Inferior parietal cortex (tissue), 1 donor: ENCODE results near the gene CRLF3.
"Not testable (repeated sequence)": the region's sequence is repeated elsewhere in the genome, so short reads cannot be mapped to it uniquely, and the experiment has no call there.

Experiments
- DNase-seq: peaks from one replicate; pipeline ENCODE4 v3.0.0-alpha.2; 2016; ENCODE audit errors: extremely low spot score

Gene CRLF3

DNA sequence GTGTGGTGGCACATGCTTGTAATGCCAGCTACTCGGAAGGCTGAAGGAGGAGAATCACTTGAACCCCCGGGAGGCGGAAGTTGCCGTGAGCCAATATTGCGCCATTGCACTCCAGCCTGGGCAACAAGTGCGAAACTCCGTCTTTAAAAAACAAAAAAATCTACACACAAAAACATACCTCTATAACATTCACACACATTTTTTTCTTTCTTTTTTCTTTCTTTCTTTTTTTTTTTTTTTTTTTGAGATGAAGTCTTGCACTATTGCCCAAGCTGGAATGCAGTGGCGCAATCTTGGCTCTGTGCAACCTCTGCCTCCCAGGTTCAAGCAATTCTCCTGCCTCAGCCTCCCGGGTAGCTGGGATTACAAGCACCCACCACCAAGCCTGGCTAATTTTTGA, 9.6 kb downstream of the CRLF3 start:
- not testable (repeated sequence) for DNase-seq

- not testable (repeated sequence) for DNase-seq
These were observed 10.3 kb downstream of the CRLF3 start for GRCh38 chr17:30814236-30814635.

GRCh38 chr17:30812218-30813177, 12.0 kb downstream of the CRLF3 start:
- DNase-seq = no peak

GRCh38 chr17:30809867-30810266, 14.6 kb downstream of the CRLF3 start:
- no peak for DNase-seq

- DNase-seq = no peak
These were observed 15.7 kb downstream of the CRLF3 start for GRCh38 chr17:30808785-30809286.

GRCh38 chr17:30807896-30808295, 16.6 kb downstream of the CRLF3 start:
- no peak for DNase-seq

DNA sequence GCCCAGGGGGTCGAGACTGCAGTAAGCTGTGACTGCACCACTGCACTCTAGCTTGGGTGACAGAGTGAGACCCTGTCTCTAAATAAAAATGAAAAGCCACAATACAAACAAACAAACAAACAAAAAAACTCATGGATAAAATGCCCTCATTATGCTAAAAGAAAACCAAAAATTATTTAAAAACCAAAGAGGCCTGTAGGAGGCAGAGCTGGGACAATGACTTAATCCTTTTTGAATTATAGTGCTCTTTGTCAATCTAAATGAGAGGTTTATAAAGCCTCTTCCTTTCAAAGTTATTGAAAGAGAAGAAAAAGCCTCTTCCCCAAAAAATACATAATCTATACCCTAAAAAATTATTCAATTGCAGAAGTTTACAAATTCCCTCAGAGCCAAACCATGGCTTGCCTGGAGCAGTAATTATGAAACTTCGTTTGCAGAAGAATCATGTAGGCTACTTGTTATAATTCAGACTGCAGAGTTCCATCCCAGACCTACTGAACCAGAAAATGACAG, 18.5 kb downstream of the CRLF3 start:
- no peak for DNase-seq

DNA sequence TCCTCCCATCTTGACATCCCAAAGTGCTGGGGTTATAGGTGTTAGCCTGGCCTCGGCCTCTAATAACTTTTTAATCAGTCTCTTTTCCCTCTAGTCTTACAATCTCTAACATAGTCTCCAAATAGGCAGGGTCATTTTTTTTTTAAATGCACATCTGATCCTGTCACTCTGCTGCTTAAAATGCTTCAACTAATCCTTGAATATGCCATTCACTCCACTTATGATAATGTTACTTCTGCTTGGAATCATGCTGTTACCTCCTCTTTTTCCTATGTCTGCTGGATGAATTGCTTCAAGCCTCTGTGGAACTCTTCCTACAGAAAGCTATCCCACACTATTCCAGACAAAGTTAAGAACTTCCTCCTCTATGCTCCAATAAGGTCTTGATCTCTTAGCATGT, 22.8 kb downstream of the CRLF3 start:
- no peak for DNase-seq

DNA sequence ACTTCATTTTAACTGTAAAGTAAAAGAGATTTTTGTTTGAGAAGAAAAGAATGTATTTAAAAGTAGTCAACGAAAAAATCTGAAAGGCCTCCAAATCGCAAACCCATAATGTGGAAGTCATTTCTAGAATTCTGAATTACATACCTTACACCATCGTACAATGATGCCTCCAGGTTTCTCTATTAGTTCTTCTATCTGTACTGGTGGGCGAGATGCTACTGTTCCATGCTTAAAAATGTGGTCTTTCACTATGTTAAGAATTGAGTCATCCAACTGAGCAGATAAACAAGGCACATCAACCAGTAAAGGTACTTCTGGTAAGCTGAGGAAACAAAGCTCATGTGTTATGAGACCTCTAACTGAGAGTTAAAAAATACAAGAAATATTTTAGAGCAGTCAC, 28.5 kb downstream of the CRLF3 start:
- no peak for DNase-seq

- DNase-seq = no peak
These were observed 30.1 kb downstream of the CRLF3 start for GRCh38 chr17:30794372-30794771.

GRCh38 chr17:30793282-30793977, 31.1 kb downstream of the CRLF3 start:
- DNase-seq = no peak

GRCh38 chr17:30790279-30790678, 34.2 kb downstream of the CRLF3 start:
- no peak for DNase-seq

- DNase-seq = no peak
These were observed 35.6 kb downstream of the CRLF3 start for GRCh38 chr17:30788918-30789317.

DNA sequence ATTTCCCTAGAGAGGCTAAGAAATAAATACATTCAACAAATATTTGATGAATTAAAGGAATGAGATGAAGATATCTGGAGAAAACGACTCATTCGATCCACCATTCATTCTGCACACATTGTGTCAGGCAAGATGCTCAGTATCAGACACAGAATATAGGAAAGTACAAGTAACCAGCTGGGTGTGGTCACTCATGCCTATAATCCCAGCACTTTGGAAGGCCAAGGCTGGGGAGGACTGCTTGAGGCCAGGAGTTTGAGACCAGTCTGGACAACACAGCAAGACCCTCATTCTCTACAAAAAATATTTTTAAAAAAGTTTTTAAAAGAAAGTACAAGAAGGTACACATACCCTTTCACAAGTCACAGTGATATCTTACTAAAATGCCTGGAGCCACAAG, 42.3 kb downstream of the CRLF3 start:
- no peak for DNase-seq

DNA sequence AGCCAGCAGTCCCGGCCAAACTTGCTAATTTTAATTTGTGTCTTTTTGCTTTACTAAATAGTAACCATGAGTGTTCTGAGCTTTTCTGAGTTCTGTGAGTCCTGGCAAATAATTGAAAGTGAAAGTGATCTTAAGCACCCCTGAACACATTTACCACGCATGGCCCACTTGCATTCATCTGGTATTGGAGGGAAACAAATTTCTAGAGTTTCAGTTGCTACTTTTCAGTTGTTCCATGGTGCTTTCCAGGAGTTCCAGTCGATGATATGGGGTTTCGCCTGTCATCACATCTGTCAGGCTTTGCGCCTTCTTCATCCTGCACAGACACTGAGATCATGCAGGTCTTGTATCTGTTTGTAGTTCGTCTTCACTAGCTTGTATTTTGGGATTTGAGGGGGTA, 44.1 kb downstream of the CRLF3 start:
- DNase-seq = no peak

DNA sequence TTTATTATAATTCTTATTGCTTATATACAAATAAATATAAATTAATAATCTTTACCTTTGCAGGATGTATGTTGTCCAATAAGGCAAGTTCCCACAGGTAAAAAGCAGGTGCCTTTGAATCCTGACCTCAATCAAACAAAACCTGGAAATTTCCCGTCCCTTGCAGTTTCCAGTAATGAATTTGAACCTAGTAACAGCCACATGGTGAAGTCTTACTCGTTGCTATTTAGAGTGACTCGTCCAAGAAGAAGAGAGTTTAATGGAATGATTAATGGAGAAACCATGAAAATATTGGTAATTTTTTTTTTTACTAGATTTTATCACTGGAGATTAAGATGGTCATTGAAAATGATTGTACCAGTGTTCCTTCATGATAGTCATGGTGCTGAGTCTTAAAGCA, 55.7 kb downstream of the CRLF3 start:
- DNase-seq = not testable (repeated sequence)

- DNase-seq = not testable (repeated sequence)
These were observed 56.7 kb downstream of the CRLF3 start for GRCh38 chr17:30767641-30768404.

DNA sequence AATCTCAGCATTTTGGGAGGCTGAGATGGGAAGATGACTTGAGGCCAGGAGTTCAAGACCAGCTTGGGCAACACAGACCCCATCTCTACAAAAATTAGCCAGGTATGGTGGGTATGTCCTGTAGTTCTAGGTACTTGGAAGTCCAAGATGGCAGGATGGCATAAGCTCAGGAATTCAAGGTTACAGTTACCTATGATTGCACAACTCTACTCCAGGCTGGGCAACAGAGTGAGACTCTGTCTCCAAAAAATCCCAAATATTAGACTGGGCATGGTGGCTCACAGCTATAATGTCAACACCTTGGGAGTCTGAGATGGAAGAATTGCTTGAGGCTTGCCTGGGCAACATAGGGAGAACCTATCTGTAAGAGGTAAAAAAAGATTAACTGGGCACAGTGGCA, 63.4 kb downstream of the CRLF3 start:
- DNase-seq = no peak

DNA sequence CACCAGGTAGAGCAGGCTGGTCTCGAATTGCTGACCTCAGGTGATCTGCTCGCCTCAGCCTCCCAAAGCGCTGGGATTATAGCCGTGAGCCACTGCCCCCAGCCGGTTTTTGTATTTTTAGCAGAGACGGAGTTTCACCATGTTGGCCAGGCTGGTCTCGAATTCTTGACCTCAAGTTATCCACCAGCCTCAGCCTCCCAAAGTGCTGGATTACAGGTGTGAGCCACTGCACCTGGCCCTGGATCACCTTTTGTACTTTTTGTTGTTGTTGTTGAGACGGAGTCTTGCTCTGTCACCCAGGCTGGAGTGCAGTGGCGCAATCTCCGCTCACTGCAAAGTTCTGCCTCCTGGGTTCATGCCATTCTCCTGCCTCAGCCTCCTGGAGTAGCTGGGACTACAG, 71.2 kb downstream of the CRLF3 start:
- DNase-seq = not testable (repeated sequence)

GRCh38 chr17:30750982-30751381, 73.5 kb downstream of the CRLF3 start:
- DNase-seq = not testable (repeated sequence)

- DNase-seq = not testable (repeated sequence)
These were observed 76.9 kb downstream of the CRLF3 start for GRCh38 chr17:30747621-30748020.

DNA sequence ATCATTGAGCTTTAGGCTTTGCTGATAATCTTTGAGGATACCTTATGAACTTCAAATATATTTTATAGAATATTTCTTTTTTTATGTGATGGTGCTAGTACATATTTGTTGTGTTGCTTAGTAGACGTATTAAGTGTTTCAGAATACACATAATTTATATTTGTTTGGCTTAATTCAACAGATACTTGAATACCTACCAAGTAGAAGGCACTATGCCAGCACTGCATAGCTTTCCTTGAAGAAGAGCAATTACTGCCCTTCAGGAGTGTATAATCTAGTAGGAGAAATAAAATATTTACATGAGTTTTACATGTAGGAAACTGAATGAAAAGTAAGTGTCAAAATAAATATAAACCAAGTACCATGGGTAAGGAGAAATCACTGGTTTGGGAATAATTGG, 81.8 kb downstream of the CRLF3 start:
- DNase-seq = not testable (repeated sequence)
